ENCODE results near the gene NALCN.

NALCN gene

GRCh38 chr13:101303521-101303920, 112.8 kb downstream of the NALCN start:
- TF ChIP-seq, protein P1, sequence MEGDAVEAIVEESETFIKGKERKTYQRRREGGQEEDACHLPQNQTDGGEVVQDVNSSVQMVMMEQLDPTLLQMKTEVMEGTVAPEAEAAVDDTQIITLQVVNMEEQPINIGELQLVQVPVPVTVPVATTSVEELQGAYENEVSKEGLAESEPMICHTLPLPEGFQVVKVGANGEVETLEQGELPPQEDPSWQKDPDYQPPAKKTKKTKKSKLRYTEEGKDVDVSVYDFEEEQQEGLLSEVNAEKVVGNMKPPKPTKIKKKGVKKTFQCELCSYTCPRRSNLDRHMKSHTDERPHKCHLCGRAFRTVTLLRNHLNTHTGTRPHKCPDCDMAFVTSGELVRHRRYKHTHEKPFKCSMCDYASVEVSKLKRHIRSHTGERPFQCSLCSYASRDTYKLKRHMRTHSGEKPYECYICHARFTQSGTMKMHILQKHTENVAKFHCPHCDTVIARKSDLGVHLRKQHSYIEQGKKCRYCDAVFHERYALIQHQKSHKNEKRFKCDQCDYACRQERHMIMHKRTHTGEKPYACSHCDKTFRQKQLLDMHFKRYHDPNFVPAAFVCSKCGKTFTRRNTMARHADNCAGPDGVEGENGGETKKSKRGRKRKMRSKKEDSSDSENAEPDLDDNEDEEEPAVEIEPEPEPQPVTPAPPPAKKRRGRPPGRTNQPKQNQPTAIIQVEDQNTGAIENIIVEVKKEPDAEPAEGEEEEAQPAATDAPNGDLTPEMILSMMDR (conservative IDR thresholded peaks at IDR 0.05; ENCODE audit: low read depth), result no peak
- DNase-seq (ENCODE audit: low spot score), result no peak
- H3K27ac ChIP-seq, result no peak overlapping the region
- ChIA-PET CTCF (interaction anchor here (0.6 kb wide), 1 partner anchor 153 kb away, joined by 5 read pairs; no protein-coding TSS in a partner anchor), POLR2A (ENCODE audit: low non-redundant PET) (no interaction called here)

- CTCF ChIA-PET, result interaction anchor here (0.8 kb wide), 1 partner anchor 144 kb away, joined by 3 read pairs; no protein-coding TSS in a partner anchor
Observed at GRCh38 chr13:101301053-101301452, 115.3 kb downstream of the NALCN start.

GRCh38 chr13:101300531-101300930, 115.8 kb downstream of the NALCN start:
- ChIA-PET CTCF (no interaction called here), POLR2A (ENCODE audit: low non-redundant PET) (interaction anchor here (0.6 kb wide), 1 partner anchor 157 kb away, joined by 3 read pairs; no protein-coding TSS in a partner anchor)
- DNase-seq (ENCODE audit: low spot score), result no peak
- TF ChIP-seq, protein P1 (conservative IDR thresholded peaks at IDR 0.05; ENCODE audit: low read depth), result no peak
- H3K27ac ChIP-seq, result no peak overlapping the region

More at GRCh38 chr13:101301053-101301452, 115.3 kb downstream of the NALCN start:
- H3K27ac ChIP-seq, result no peak overlapping the region
- TF ChIP-seq, protein P1 (conservative IDR thresholded peaks at IDR 0.05; ENCODE audit: low read depth), result no peak
- POLR2A ChIA-PET (ENCODE audit: low non-redundant PET), result no interaction called here
- DNase-seq (ENCODE audit: low spot score), result no peak

GRCh38 chr13:101298517-101298916, 117.8 kb downstream of the NALCN start:
- ChIA-PET POLR2A (ENCODE audit: low non-redundant PET) (no interaction called here), CTCF (interaction anchor here (0.7 to 0.8 kb wide), 2 partner anchors 143 to 149 kb away, joined by 3 read pairs; no protein-coding TSS in a partner anchor)
- TF ChIP-seq, protein P1 (conservative IDR thresholded peaks at IDR 0.05; ENCODE audit: low read depth), result no peak
- DNase-seq (ENCODE audit: low spot score), result no peak
- H3K27ac ChIP-seq, result no peak overlapping the region

GRCh38 chr13:101297794-101298193, 118.5 kb downstream of the NALCN start:
- no peak for DNase-seq (ENCODE audit: low spot score)
- ChIA-PET POLR2A (ENCODE audit: low non-redundant PET) (no interaction called here), CTCF (interaction anchor here (0.6 to 0.8 kb wide), 2 partner anchors 148 to 159 kb away, joined by 3 read pairs; no protein-coding TSS in a partner anchor)
- no peak overlapping the region for H3K27ac ChIP-seq
- TF ChIP-seq, protein P1 (conservative IDR thresholded peaks at IDR 0.05; ENCODE audit: low read depth), result no peak

GRCh38 chr13:101292711-101293110, 123.6 kb downstream of the NALCN start:
- CTCF ChIA-PET, result no interaction called here

More at GRCh38 chr13:101292711-101293110, 123.6 kb downstream of the NALCN start:
- no peak overlapping the region for H3K27ac ChIP-seq
- no peak for DNase-seq (ENCODE audit: low spot score)
- TF ChIP-seq, protein P1 (conservative IDR thresholded peaks at IDR 0.05; ENCODE audit: low read depth), result no peak
- POLR2A ChIA-PET (ENCODE audit: low non-redundant PET), result no interaction called here

Measured in RWPE1 (cell line).